Fibroblast of lung (primary cell): ENCODE measurements around the gene LY9. TPM values are rescaled to one million over a fixed set of nuclear protein-coding genes. Genes with fewer than 3 reads are reported as not detected.
A peak's percentile ranks its signal among the peaks of the same experiment; 100 is the strongest.

Source experiments
- DNase-seq, 2 donors: peaks; one replicate each; pipeline versions ENCODE4 v3.0.0 to v3.0.0-alpha.2; 2010; ENCODE audit warnings: low read depth in 2 of 2
- H2AFZ ChIP-seq: 2 replicates; pipeline ENCODE4 v1.5.1; 2012; ENCODE audit warnings: low read length, control low read depth, inconsistent platforms
- H3K27ac ChIP-seq: 2 replicates; pipeline ENCODE4 v1.5.1; 2011; ENCODE audit warnings: low read length, control low read depth; ENCODE audit not compliant: insufficient read depth
- H3K27me3 ChIP-seq: 2 replicates; pipeline ENCODE4 v1.5.1; 2011; ENCODE audit warnings: mild to moderate bottlenecking, low read length; ENCODE audit not compliant: control insufficient read depth, insufficient read depth
- H3K36me3 ChIP-seq: 2 replicates; pipeline ENCODE4 v1.5.1; 2011; ENCODE audit warnings: low read length; ENCODE audit not compliant: control insufficient read depth, insufficient read depth
- H3K4me1 ChIP-seq: 2 replicates; pipeline ENCODE4 v1.5.1; 2011; ENCODE audit warnings: low read length; ENCODE audit not compliant: control insufficient read depth, insufficient read depth; ENCODE audit errors: extremely low read depth
- H3K4me2 ChIP-seq: 2 replicates; pipeline ENCODE4 v1.5.1; 2011; ENCODE audit warnings: low read length, control low read depth; ENCODE audit not compliant: insufficient read depth; ENCODE audit errors: extremely low read depth
- H3K4me3 ChIP-seq, 4 experiments: fragments of 200-600 bp in 1 of 4; sonication (generic) in 1 of 4; replicated peaks in 1 of 4; 2 replicates each; pipeline ENCODE4 v1.5.1; 2011 to 2016; ENCODE audit warnings: low read length in 4 of 4, low read depth in 3 of 4, mild to moderate bottlenecking in 3 of 4, control low read depth in 2 of 4, inconsistent platforms in 1 of 4, mixed read lengths in 1 of 4; ENCODE audit not compliant: insufficient read depth in 1 of 4; ENCODE audit errors: control extremely low read depth in 1 of 4
- H3K79me2 ChIP-seq: 2 replicates; pipeline ENCODE4 v1.5.1; 2012; ENCODE audit warnings: mild to moderate bottlenecking, low read length, inconsistent platforms; ENCODE audit not compliant: control insufficient read depth, insufficient read depth
- H3K9ac ChIP-seq: 2 replicates; pipeline ENCODE4 v1.5.1; 2011; ENCODE audit warnings: mild to moderate bottlenecking, low read length, control low read depth; ENCODE audit not compliant: insufficient read depth
- H3K9me3 ChIP-seq: 2 replicates; pipeline ENCODE4 v1.5.1; 2012; ENCODE audit warnings: low read depth, low read length; ENCODE audit not compliant: control insufficient read depth, insufficient read depth
- H4K20me1 ChIP-seq: 2 replicates; pipeline ENCODE4 v1.5.1; 2011; ENCODE audit warnings: low read length; ENCODE audit not compliant: control insufficient read depth, insufficient read depth; ENCODE audit errors: extremely low read depth
- CTCF ChIP-seq, 2 donors: IDR thresholded peaks in 1 of 2; conservative IDR thresholded peaks in 1 of 2; 1 replicate in 1 of 2; 2 replicates in 1 of 2; pipeline ENCODE4 v1.5.1; 2011 to 2012; ENCODE audit warnings: low read length in 2 of 2, control low read depth in 1 of 2, inconsistent platforms in 1 of 2, low read depth in 1 of 2, mild to moderate bottlenecking in 1 of 2
- EZH2 ChIP-seq: IDR thresholded peaks from 2 replicates; pipeline ENCODE4 v1.5.1; 2012; ENCODE audit warnings: low read length, control low read depth, mild to moderate bottlenecking; ENCODE audit errors: missing control alignments
- polyA plus RNA-seq, 2 donors: library from polyadenylated mRNA; depleted of rRNA in 1 of 2; stranded (reverse) in 1 of 2; unstranded in 1 of 2; fragments of >200 nt; gene quantifications; 2 replicates each; pipeline ENCODE4 v1.2.1, GENCODE V29; 2011 to 2012; ENCODE audit warnings: missing spikeins in 1 of 2
- total RNA-seq: library from RNA; depleted of rRNA; stranded (reverse); fragments of >200 nt; gene quantifications from 2 replicates; pipeline ENCODE4 v1.2.1, GENCODE V29; 2014

Gene LY9
- total and polyA plus RNA-seq, 2 donors (not counting 1 experiment from before 2014, with no cell fraction given), result not detected

GRCh38 chr1:160768295-160768657 is 27.7 kb upstream of the LY9 start:
- H3K27me3 ChIP-seq, result no peaks in the 10 kb centered on the region
- no peaks in the 10 kb centered on the region for H3K36me3 ChIP-seq
- no peak overlapping the region for H3K4me3 ChIP-seq
- H2AFZ ChIP-seq, result no peak overlapping the region
- H4K20me1 ChIP-seq, result no peaks in the 10 kb centered on the region
- H3K4me1 ChIP-seq, result no peaks in the 10 kb centered on the region
- no peak for DNase-seq
- H3K9me3 ChIP-seq, result no peaks in the 10 kb centered on the region
- H3K27ac ChIP-seq, result no peak overlapping the region
- no peaks in the 10 kb centered on the region for H3K79me2 ChIP-seq
- H3K9ac ChIP-seq, result no peak overlapping the region
- TF ChIP-seq CTCF (conservative IDR thresholded peaks at IDR 0.05 in 1 of 2, IDR thresholded peaks at IDR 0.05 in 1 of 2; ENCODE audit: low read depth in 1 of 2, low read length in 2 of 2), result peak in 1 of 2 donors; percentile 24
- no peak for TF ChIP-seq EZH2
- no peak overlapping the region for H3K4me2 ChIP-seq

GRCh38 chr1:160772331-160772730 is 23.6 kb upstream of the LY9 start:
- H3K27me3 ChIP-seq, result no peaks in the 10 kb centered on the region
- TF ChIP-seq EZH2 (no peak), CTCF (conservative IDR thresholded peaks at IDR 0.05 in 1 of 2, IDR thresholded peaks at IDR 0.05 in 1 of 2; ENCODE audit: low read depth in 1 of 2, low read length in 2 of 2) (no peak)
- H3K79me2 ChIP-seq, result no peaks in the 10 kb centered on the region

GRCh38 chr1:160773093-160773492 is 22.9 kb upstream of the LY9 start:
- no peaks in the 10 kb centered on the region for H3K27me3 ChIP-seq
- no peaks in the 10 kb centered on the region for H4K20me1 ChIP-seq
- no peaks in the 10 kb centered on the region for H3K36me3 ChIP-seq
- no peak overlapping the region for H3K4me3 ChIP-seq
- H2AFZ ChIP-seq, result no peak overlapping the region
- TF ChIP-seq EZH2 (no peak), CTCF (conservative IDR thresholded peaks at IDR 0.05 in 1 of 2, IDR thresholded peaks at IDR 0.05 in 1 of 2; ENCODE audit: low read depth in 1 of 2, low read length in 2 of 2) (no peak)
- no peak overlapping the region for H3K9ac ChIP-seq
- no peak for DNase-seq
- no peak overlapping the region for H3K4me2 ChIP-seq
- H3K4me1 ChIP-seq, result no peaks in the 10 kb centered on the region
- H3K9me3 ChIP-seq, result no peaks in the 10 kb centered on the region
- no peaks in the 10 kb centered on the region for H3K79me2 ChIP-seq
- H3K27ac ChIP-seq, result no peak overlapping the region

More at GRCh38 chr1:160772331-160772730, 23.6 kb upstream of the LY9 start:
- Histone ChIP-seq H2AFZ (no peak overlapping the region), H3K9me3 (no peaks in the 10 kb centered on the region), H3K36me3 (no peaks in the 10 kb centered on the region), H3K9ac (no peak overlapping the region), H4K20me1 (no peaks in the 10 kb centered on the region), H3K4me3 (no peak overlapping the region), H3K27ac (no peak overlapping the region), H3K4me1 (no peaks in the 10 kb centered on the region), H3K4me2 (no peak overlapping the region)
- no peak for DNase-seq
